ENCODE results near the gene NEGR1.

DNA sequence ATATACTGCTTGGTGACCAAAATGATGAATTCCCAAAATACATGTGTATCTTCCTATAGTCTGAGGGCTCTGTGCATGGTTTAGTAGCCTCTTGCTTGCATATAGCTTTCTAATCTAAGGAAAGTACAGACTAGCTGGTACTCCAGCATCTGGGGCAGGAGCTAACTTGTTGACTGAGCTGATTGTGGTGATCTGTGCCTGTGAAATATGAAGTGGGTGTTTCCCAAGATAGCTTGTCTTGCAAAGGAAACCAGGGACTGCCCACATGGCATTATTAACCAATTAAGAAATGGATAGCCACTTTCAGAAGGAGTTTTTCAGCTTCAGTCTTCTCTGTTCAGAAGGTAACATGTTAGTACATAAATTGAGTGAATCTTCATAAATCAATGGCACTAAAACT, 219.8 kb downstream of the NEGR1 start:
- TF ChIP-seq CTCF (IDR thresholded peaks at IDR 0.05) (no peak), POLR2A (IDR thresholded peaks at IDR 0.05) (no peak)

Measured in heart left ventricle (tissue), 13 donors.